Dendritic cell treated with granulocyte-macrophage colony-stimulating factor and Interleukin-4, amounts not matched to agents 40 ng/mL and 50 ng/mL, for 4 days (primary cell): ENCODE results near the gene ZDHHC14.

Experiments used
- H3K27ac Mint-ChIP-seq: one replicate; pipeline ENCODE4 v1.8.0; 2022; ENCODE audit warnings: mild to moderate bottlenecking, mixed read lengths
- H3K27me3 Mint-ChIP-seq: one replicate; pipeline ENCODE4 v1.8.0; 2022; ENCODE audit warnings: mild to moderate bottlenecking, mixed read lengths
- H3K36me3 Mint-ChIP-seq: one replicate; pipeline ENCODE4 v1.8.0; 2022; ENCODE audit warnings: low read depth, mixed read lengths
- H3K4me1 Mint-ChIP-seq: one replicate; pipeline ENCODE4 v1.8.0; 2022; ENCODE audit warnings: low read depth, mixed read lengths
- H3K4me3 Mint-ChIP-seq: one replicate; pipeline ENCODE4 v1.8.0; 2022; ENCODE audit warnings: mild to moderate bottlenecking, moderate library complexity, mixed read lengths
- H3K9me3 Mint-ChIP-seq: one replicate; pipeline ENCODE4 v1.8.0; 2022; ENCODE audit warnings: mixed read lengths
- intact Hi-C: fragments of 100-400 bp; cut with micrococcal nuclease; formaldehyde crosslinking; loops from one replicate; pipeline ENCODE4 v1.15.0; 2022

The ZDHHC14 gene

DNA sequence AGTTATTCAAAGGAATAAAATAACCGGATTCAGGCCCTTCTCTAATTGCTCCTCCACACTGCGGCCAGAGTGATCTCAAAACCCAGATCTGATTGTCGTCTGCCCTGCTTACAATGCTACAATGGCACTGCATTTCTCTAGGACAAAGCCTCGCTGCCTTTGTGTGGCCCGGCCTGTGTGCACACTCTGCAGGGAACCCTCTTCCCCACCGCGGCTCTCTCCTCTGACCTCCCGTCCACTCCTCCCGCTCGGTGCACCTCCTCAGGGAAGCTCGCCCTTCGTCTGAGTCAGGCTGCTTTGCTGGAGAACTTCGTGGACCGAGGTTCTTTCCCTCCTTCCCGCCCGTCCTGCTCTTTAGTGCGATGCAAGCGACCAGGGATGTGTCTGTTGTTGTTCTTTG is 340.4 kb downstream of the ZDHHC14 start:
- Mint-ChIP-seq H3K27ac (no peak overlapping the region), H3K4me1 (no peaks in the 10 kb centered on the region), H3K4me3 (no peak overlapping the region), H3K27me3 (peaks cover 5% of the 10 kb centered on the region), H3K9me3 (peaks cover 18% of the 10 kb centered on the region), H3K36me3 (no peaks in the 10 kb centered on the region)
- intact Hi-C loops, result no loop called here

DNA sequence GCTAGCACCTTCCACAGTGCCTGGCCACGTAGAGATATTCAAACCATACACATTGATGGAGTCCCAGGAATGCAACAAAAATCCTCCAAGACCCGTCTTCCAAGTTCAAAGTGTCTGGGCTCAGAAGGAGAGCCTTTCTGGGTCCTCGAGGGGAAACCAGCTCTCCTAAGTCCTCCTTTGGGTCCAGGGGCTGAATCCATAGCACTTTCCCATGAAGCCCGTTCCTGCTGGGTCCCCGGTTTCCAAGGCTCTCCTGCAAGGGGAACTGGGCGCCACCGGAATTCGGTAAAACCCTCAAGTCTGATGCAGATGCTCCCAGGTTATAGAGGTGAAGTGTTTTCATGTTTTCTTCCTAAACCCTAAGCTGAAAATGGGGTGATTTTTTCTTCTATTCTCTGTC is 340.8 kb downstream of the ZDHHC14 start:
- H3K4me3 Mint-ChIP-seq, result no peak overlapping the region
- H3K36me3 Mint-ChIP-seq, result no peaks in the 10 kb centered on the region
- peaks cover 18% of the 10 kb centered on the region for H3K9me3 Mint-ChIP-seq
- no peaks in the 10 kb centered on the region for H3K4me1 Mint-ChIP-seq
- intact Hi-C loops, result no loop called here
- H3K27me3 Mint-ChIP-seq, result peaks cover 5% of the 10 kb centered on the region
- no peak overlapping the region for H3K27ac Mint-ChIP-seq

DNA sequence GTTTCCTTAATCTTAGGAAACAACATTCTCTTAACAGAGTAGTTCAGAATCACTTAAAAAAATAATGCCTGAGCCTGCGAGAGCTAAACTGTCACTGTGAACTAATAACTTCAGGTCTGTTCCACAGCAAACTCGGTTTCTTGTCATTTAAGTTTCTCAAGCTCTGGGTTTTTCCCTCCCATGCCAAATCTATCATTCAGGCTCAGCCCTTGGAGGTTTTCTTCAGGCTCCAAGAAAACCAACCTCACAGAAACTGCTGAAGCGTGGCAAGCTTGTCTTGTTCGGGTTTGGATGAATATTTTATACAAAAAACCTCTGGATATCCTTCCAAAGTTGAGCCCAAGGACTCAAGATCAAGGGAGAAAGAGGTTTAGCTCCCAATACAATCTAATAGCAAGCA is 342.4 kb downstream of the ZDHHC14 start:
- Mint-ChIP-seq H3K4me1 (no peaks in the 10 kb centered on the region), H3K4me3 (no peak overlapping the region), H3K27ac (no peak overlapping the region), H3K27me3 (peaks cover 6% of the 10 kb centered on the region), H3K9me3 (peaks cover 18% of the 10 kb centered on the region), H3K36me3 (no peaks in the 10 kb centered on the region)
- intact Hi-C loops, result no loop called here

DNA sequence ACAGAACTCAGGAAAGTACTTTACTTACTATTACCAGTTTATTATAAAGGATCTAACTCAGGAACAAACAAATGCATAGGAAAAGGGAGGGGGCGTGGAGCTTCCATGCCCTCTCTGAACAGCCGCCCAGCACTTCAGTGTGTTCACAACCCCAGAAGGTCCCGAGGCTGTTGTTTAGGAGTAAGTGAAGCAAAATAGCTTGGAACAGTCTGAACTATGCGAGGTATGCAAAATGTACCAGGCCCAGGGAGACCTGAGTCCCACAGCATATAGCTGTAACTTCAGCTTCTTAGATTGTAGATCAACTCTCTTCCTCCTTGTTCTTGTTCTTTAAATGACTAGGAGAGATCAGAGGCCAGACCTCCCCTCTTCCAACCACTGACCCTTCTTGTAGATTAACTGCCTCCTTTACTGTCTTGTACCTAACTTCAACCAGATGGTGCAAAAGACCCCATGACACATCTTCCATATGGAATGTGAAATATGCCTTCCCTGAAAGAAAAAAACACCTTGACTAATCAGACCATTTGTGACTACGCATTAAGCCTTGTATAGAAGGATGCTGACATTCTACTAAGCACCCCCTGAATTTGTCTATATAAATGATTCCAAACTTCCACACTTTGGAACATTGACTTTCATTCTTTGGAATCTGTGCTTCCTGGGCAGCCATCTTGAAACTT is 343.3 kb downstream of the ZDHHC14 start:
- no peak overlapping the region for H3K4me3 Mint-ChIP-seq
- H3K27me3 Mint-ChIP-seq, result peaks cover 6% of the 10 kb centered on the region
- H3K27ac Mint-ChIP-seq, result no peak overlapping the region
- no peaks in the 10 kb centered on the region for H3K4me1 Mint-ChIP-seq
- no peaks in the 10 kb centered on the region for H3K36me3 Mint-ChIP-seq
- intact Hi-C loops, result no loop called here
- H3K9me3 Mint-ChIP-seq, result peaks cover 18% of the 10 kb centered on the region

DNA sequence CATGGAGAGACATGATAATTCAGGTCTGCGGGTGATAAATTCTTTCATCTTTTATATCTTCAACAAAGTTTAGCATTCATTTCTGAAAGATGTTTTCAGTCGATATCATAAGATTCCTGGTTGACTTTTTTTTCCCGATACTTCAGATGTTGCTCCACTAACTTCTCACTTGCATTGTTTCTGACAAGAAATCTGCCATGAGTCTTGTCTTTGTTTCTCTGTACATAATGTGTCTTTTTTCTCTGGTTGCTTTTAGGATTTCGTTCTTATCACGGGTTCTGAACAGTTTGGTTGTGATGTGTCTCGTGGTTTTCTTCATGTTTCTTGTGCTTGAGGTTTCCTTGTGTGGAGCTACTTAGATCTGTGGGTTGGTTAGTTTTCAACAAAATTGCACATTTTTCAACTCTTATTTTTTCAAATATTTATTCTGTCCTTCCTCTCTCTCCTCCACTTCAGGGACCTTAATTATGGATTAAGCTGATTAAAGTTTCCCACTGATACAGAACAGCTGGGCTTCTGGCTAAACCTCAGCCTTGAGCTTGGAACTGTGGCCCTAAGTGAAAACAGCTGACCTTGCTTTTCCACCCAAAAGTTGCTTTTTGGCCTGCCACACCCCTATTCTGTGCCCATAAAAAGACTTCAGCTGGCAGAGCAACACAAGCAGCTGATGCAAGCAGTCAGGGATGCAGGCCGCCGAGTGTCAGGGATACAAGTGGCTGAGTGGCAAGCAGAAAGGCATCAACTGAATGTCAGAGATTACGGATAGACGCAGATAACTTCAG is 344.2 kb downstream of the ZDHHC14 start:
- Mint-ChIP-seq H3K9me3 (peaks cover 18% of the 10 kb centered on the region), H3K27ac (no peak overlapping the region), H3K4me3 (no peak overlapping the region), H3K36me3 (no peaks in the 10 kb centered on the region), H3K27me3 (peaks cover 6% of the 10 kb centered on the region), H3K4me1 (no peaks in the 10 kb centered on the region)
- intact Hi-C loops, result no loop called here

DNA sequence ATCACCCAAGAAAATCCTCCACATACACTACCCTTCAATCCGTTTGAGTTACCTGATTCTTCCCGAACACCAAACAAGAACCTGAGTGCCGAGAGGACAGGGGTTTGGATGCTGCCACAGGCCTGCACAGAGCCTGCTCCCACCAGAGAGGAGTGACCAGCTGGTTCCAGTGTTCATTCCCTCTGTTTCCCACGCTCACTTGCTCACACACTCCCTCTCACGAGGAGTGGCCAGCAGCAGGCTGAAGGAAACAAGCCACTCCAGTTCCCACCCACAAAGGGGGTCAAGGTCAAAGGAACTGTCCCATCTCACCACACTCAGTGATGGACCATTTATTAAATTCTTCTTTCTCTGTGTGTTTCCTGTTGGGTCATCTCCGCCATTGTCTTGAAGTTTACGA is 344.8 kb downstream of the ZDHHC14 start:
- Mint-ChIP-seq H3K36me3 (no peaks in the 10 kb centered on the region), H3K4me1 (no peaks in the 10 kb centered on the region), H3K27me3 (peaks cover 6% of the 10 kb centered on the region), H3K27ac (no peak overlapping the region), H3K9me3 (peaks cover 18% of the 10 kb centered on the region), H3K4me3 (no peak overlapping the region)
- intact Hi-C loops, result no loop called here

DNA sequence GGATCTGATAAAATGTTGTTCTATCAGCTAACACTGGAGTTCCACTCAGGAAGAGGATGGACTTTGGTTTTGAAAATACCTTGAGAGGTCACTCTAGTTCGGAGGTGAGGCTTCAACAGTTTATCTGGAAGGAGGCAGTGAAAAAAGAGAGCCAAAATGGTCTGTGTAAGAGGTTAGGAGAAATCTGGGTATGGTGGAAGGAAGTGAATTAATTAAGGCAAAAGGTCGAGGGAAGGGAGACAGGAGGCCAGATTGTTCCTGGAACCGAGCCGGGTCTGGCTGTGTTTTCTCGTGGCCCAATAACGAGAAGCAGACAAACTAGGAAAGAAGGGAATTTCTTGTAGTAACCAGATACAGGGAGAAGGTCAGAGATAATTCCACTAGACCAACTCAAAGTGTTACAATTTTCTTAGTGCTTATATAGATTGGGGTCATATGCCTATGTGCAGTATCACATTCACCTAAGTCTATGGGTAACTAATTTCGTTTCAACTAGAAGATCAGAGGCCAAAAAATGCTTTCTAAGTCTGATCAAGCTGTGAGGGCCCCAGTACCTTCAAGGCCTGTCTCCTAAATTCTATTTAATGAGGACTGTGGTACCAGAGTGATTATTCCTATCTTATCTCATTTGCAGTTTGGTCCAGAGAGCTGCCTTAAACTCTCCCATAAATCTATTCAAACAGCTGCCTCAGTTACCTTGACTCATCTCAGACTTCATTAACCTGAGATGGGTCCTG is 346.1 kb downstream of the ZDHHC14 start:
- H3K27ac Mint-ChIP-seq, result no peak overlapping the region
- intact Hi-C loops, result no loop called here
- H3K9me3 Mint-ChIP-seq, result peaks cover 18% of the 10 kb centered on the region
- H3K27me3 Mint-ChIP-seq, result peaks cover 4% of the 10 kb centered on the region
- H3K36me3 Mint-ChIP-seq, result no peaks in the 10 kb centered on the region
- no peak overlapping the region for H3K4me3 Mint-ChIP-seq
- H3K4me1 Mint-ChIP-seq, result no peaks in the 10 kb centered on the region
